ENCODE measurements around the gene SET. TPM values are rescaled to one million over a fixed set of nuclear protein-coding genes. Genes with fewer than 3 reads are reported as not detected.
"Not testable (repeated sequence)": the region's sequence is repeated elsewhere in the genome, so short reads cannot be mapped to it uniquely, and the experiment has no call there.

The SET gene, protein sequence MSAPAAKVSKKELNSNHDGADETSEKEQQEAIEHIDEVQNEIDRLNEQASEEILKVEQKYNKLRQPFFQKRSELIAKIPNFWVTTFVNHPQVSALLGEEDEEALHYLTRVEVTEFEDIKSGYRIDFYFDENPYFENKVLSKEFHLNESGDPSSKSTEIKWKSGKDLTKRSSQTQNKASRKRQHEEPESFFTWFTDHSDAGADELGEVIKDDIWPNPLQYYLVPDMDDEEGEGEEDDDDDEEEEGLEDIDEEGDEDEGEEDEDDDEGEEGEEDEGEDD
- 1,000 to 10,000 TPM in 1 of 12 donors, 100 to 1,000 TPM in 11; 269 to 6,798 (median 356) TPM for polyA plus RNA-seq (ENCODE audit: insufficient read length in 12 of 12)
- long read RNA-seq, donor 1, transcript SET-204 (8 exons, 2,850 nt) = minor isoform, 7 of 327 reads
- long read RNA-seq, donor 1, transcript SET-201 (8 exons, 2,915 nt) = major isoform, 103 of 327 reads
- long read RNA-seq, donor 1, partial matches to known transcripts = 217 of 327 reads
- long read RNA-seq, donor 1, other reads (novel, unspliced or antisense) = 0 of 327 reads
- long read RNA-seq, donor 2, transcript SET-201 (8 exons, 2,915 nt) = major isoform, 101 of 160 reads
- long read RNA-seq, donor 2, partial matches to known transcripts = 54 of 160 reads
- long read RNA-seq, donor 2, other reads (novel, unspliced or antisense) = 0 of 160 reads
- long read RNA-seq, donor 3, transcript SET-201 (8 exons, 2,915 nt) = major isoform, 62 of 80 reads
- long read RNA-seq, donor 3, partial matches to known transcripts = 18 of 80 reads
- long read RNA-seq, donor 3, other reads (novel, unspliced or antisense) = 0 of 80 reads
- long read RNA-seq, donor 4, transcript SET-201 (8 exons, 2,915 nt) = major isoform, 39 of 59 reads
- long read RNA-seq, donor 4, partial matches to known transcripts = 16 of 59 reads
- long read RNA-seq, donor 4, other reads (novel, unspliced or antisense) = 0 of 59 reads
- long read RNA-seq, donor 5 = 0 reads
- long read RNA-seq, donor 6, transcript SET-201 (8 exons, 2,915 nt) = major isoform, 68 of 77 reads
- long read RNA-seq, donor 6, partial matches to known transcripts = 7 of 77 reads
- long read RNA-seq, donor 6, other reads (novel, unspliced or antisense) = 0 of 77 reads
- long read RNA-seq, donor 7, transcript SET-201 (8 exons, 2,915 nt) = major isoform, 55 of 106 reads
- long read RNA-seq, donor 7, partial matches to known transcripts = 50 of 106 reads
- long read RNA-seq, donor 7, other reads (novel, unspliced or antisense) = 0 of 106 reads
- long read RNA-seq, donor 8, transcript SET-201 (8 exons, 2,915 nt) = major isoform, 123 of 198 reads
- long read RNA-seq, donor 8, transcript SET-204 (8 exons, 2,850 nt) = minor isoform, 5 of 198 reads
- long read RNA-seq, donor 8, partial matches to known transcripts = 70 of 198 reads
- long read RNA-seq, donor 8, other reads (novel, unspliced or antisense) = 0 of 198 reads
- long read RNA-seq, donor 9, transcript SET-201 (8 exons, 2,915 nt) = major isoform, 44 of 99 reads
- long read RNA-seq, donor 9, partial matches to known transcripts = 54 of 99 reads
- long read RNA-seq, donor 9, other reads (novel, unspliced or antisense) = 0 of 99 reads
- long read RNA-seq, donor 10, transcript SET-201 (8 exons, 2,915 nt) = major isoform, 68 of 471 reads
- long read RNA-seq, donor 10, partial matches to known transcripts = 400 of 471 reads
- long read RNA-seq, donor 10, other reads (novel, unspliced or antisense) = 0 of 471 reads
- long read RNA-seq, donor 11, transcript SET-201 (8 exons, 2,915 nt) = major isoform, 92 of 729 reads
- long read RNA-seq, donor 11, transcript SET-204 (8 exons, 2,850 nt) = minor isoform, 6 of 729 reads
- long read RNA-seq, donor 11, partial matches to known transcripts = 631 of 729 reads
- long read RNA-seq, donor 11, other reads (novel, unspliced or antisense) = 0 of 729 reads

DNA sequence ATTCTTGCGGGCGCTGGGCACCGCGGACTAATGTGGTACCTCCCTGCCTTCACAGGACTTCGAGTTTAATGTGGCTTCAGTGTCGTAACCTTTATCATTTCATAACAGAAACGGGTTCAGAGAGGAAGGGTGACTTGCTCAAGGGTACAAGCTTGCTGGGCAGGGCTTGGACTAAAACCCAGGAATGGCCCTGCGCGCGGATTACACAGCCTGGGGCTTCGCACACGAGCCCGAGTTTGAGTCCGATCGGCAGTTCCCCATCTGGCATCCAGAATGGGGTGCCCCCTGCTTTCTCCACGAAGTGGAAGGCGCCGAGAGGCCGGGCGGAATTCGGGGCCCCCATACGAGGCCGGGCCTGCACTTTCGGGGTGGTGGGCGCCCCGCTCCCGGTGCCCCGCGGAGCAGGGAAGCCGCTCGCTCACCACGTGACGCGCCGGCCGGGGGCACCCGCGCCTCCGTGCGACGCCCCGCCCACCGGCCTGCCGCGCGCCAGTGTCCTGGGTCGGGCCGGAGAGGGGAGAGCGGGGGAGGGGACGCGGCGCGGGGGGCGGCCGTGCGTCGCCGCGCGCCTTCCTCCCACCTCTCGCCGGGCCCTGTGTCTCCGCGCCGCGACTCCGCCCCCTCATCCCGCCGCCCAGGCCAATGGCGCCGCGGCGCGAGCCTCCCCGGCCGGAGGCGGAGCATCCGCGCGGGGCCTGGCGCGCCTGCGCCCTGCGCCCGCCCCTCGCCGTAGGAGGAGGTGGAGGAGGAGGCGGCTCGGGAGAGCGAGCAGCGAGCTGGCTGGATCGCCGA lies at the start of gene SET:
SET (plus strand) TSS at position 722 of the 792 bp plus-strand sequence. CDS start 361 bp downstream, outside the sequence.
- DNase-seq = peak; percentile 93

DNA sequence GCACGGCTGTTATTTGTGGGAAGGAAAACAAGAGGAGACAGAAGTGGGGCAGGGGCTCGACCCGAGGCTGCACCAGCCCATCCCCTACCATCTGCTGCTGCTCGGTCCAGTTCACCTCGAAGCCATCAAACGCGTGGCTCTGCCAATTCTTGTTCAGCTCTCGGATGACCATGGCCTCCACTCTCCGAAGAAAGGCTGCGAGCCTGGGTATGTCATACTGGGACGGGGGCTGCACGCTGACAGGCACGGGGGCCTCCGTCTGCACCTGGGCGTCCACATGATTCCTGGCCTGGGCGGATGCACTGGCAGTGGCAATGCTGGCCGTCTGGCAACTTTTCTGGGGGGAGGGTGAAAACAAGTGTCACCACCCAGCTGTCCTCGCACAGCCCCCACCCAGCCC lies 48.4 kb upstream of the SET start:
- no peak for DNase-seq

DNA sequence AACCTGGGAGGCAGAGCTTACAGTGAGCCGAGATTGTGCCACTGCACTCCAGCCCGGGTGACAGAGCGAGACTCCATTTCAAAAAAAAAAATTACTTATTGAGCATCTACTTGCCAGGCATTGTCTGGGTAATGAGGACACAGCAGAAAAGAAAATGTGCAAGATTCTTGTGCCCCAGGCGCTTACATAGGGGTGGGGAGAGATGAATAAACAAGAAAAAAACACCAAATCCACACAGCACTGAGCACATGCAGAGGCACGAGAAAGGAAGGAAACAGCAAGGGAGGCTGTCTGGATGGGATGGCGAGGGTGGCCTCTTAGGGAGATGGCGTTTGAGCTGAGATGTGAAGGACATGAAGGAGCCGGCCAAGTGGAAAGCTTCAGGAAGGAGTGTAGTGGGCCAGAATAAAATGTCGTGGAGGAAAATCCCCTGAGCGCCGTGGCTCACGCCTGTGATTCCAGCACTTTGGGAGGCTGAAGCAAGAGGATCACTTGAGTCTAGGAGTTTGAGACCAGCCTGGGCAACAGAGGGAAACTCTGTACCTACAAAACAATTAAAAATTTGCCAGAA lies 46.3 kb upstream of the SET start:
- DNase-seq = no peak

DNA sequence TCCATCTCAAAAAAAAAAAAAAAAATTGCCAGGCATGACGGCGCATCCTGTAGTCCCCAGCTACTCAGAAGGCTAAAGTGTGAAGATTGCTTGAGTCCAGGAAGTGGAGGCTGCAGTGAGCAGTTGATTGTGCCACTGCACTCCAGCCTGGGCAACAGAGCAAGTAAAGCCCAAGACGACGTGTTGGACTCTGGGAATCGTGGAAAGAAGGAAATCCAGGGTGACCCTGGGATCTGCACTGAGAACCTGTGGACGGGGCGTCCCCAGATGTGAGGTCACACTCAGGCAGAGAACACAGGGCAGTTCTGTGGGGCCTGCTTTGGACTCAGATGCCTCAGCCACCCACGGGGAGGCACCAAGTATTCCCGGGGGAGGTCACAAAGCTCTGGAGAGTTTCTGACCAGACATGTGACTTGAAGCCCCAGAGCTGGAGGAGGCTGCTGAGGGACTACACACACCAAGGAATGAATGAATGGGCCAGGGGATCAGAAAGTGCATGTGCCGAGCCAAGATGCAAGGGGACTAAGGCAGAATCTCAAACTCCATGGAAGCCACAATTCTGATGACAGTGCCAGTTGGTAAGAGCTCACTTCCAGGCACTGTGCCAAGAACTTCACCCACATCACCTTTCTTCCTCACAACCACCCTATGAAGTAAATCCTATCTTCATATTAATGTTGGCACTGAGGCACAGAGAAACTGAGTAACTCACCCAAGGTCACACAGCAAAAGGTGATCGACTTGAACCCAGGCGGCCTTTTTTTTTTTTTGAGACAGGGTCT lies 45.3 kb upstream of the SET start:
- no peak for DNase-seq

DNA sequence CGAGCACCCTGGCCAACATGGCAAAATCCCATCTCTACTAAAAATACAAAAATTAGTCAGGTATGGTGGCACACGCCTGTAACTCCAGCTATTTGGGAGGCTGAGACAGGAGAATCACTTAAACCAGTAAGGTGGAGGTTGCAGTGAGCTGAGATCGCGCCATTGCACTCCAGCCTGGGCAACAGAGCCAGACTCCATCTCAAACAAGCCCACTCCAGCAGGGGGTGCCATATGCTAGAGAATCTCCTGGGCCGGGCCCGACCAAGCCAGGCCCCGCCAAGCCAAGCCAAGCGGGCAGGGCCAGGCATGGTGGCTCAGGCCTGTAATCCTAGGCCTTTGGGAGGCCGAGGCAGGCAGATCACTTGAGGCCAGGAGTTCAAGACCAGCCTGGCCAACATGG lies 40.8 kb upstream of the SET start:
- DNase-seq = not testable (repeated sequence)

DNA sequence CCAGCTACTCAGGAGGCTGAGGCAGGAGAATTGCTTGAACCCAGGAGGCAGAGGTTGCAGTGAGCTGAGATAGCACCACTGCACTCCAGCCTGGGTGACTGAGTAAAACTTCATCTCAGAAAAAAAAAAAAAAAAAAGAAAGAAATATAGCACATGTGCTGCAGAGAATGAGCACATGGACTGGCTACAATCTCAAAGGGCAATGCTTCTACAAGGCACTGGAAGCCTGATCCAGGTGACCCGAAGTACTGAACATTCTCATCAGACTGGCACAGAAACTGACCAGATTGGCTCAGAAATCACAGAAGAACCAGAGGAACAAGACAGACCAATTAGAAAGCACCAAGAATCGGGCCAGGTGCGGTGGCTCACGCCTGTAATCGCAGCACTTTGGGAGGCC lies 37.2 kb upstream of the SET start:
- no peak for DNase-seq

DNA sequence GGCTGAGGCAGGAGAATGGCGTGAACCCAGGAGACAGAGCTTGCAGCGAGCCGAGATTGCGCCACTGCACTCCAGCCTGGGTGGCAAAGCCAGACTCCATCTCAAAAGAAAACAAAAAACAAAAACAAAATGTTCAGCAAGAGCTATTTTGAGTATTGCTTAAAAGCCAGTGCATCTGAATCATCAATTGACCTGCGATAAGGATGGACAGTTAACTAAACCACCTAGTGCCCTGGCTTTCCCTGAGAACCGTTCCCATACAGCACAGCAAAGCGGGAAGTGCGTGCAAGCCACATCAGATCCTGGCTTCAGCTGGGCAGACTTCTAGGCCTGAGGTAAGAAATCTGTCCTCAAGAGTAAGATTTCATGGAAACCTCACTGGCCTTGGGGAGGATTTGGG lies 35.1 kb upstream of the SET start:
- no peak for DNase-seq

DNA sequence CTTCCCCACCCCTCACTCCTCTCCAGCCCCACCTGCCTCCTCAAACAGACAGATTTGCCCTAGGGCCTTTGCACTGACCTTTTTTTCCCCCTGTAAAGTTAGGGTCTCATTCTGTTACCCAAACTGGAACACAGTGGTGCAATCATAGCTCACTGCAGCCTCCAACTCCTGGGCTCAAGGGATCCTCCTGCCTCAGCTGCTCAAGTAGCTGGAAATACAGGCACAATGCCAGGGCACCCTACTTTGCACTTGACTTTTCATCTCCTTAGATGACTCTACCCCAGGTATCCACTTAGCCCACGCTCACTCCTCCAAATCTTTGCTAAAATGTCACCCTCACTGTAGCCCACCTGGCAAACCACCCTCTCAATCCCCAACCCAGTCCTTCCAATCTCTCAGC lies 34.5 kb upstream of the SET start:
- DNase-seq = no peak

DNA sequence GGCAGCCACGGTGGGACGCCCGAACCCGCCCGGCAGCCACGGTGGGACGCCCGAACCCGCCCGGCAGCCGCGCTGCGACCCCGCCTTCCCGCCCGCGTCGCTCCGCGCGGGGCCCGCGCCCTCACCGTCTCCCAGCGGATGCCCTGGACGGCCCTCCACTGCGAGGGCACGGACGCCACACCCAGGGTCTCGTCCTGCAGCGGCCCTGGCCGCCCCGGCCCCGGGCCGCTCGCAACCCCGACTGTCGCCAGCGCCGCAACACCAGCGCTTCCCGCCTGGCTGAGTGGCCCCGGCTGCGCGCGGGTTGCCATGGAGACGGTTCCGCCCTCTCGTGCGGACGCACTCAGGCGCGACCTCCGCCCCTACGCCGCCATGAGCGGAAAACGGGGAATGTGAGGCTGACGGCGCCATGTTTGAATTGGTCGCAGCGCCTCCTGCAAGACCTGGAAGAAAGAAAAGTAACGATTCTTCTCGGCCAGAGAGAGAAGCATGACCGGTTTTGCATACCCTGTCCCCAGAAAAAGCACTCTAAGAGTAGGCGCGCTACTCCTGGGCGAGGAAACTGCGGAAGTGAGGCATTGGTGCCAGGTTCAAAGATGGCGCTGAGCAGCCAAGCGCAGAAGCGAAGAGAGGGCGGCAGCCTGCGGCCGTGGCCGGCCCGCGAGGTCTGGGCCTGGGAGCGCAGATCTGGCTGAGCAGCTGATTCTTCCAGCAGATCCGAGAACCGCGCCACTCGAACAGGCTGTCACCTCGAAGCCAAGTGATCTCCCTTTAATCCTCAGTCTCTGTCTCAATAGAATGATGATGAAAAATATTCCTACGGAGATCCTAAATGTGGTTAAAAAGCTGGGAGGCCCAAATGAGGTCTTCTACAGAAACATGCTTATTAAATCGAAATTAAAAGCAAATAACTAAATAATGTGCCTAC lies 32.3 kb upstream of the SET start, which contains the start of gene DYNC2I2:
DYNC2I2 (minus strand) TSS at position 432 of the 928 bp plus-strand sequence; CDS start at position 311, 121 bp downstream.
- DNase-seq = peak; percentile 97

DNA sequence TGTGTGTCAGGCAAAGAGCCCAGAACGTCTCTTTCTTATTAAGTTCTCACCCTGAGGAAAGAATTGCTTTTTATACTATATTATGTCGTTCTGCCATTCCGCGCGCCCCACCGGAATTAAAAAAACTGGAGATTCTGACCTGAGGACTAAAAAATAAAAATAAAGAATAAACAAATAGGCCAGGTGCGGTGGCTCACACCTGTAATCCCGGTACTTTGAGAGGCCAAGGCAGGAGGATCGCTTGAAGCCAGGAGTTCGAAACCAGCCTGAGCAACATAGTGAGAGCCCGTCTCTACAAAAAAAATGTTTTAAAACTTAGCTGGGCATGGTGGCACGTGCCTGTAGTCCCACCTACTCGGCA lies 31.7 kb upstream of the SET start:
- DNase-seq = no peak

DNA sequence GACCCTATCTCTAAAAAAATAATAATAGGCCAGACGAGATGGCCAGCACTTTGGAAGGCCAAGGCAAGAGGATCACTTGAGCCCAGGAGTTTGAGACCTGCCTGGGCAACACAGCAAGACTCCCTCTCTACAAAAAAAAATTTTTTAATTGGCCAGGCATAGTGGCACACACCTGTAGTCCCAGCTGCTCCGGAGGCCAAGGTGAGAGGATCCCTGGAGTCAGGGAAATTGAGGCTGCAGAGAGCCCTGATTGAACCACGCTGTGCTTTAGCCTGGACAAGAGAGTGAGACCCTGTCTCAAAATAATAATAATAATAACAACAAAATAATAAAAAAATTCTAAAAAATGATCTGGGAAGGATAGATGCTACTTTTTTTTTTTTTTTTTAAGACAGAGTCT lies 31.2 kb upstream of the SET start:
- DNase-seq = no peak

DNA sequence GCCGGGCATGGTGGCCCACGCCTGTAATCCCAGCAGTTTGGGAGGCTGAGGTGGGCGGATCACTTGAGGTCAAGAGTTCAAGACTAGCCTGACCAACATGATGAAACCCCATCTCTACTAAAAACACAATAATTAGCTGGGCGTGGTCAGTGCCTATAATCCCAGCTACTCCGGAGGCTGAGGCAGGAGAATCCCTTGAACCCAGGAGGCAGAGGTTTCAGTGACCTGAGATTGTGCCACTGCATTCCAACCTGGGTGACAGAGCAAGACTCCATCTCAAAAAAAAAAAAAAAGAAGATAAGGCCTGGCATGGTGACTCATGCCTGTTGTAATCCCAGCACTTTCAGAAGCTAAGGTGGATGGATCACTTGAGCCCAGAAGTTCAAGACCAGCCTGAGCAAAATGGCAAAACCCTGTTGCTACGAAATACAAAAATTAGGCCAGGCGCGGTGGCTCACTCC lies 22.5 kb upstream of the SET start:
- not testable (repeated sequence) for DNase-seq

DNA sequence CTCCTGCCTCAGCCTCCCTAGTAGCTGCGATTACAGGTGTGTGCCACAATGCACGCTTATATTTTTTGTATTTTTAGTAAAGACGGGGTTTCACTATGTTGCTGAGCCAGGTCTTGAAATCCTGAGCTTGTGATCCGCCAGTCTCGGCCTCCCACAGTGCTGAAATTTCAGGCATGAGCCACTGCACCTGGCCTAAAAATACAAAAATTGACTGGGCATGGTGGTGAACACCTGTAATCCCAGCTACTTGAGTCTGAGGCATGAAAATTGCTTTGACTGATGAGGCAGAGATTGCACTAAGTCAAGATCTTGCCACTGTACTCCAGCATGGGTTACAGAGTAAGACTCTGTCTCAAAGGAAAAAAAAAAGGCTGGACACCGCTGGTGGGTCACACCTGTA lies 19.2 kb upstream of the SET start:
- no peak for DNase-seq

DNA sequence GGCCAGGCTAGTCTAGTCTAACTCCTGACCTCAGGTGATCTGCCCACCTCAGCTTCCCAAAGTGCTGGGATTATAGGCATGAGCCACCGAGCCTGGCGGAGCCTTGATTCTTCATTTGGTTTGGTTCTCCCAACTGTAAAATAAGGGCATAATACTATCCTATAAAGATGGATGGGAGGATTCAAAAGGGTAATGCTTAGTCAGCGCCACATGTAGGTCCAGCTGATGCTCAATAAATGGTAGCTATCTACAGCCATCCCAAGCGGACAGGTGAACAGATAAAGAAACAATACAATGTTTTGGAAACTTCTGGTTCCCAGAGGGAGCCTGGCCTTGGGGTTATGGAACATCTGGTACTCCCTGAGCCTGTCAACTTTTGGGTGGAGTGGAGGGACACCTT lies 13.6 kb upstream of the SET start:
- DNase-seq = no peak

DNA sequence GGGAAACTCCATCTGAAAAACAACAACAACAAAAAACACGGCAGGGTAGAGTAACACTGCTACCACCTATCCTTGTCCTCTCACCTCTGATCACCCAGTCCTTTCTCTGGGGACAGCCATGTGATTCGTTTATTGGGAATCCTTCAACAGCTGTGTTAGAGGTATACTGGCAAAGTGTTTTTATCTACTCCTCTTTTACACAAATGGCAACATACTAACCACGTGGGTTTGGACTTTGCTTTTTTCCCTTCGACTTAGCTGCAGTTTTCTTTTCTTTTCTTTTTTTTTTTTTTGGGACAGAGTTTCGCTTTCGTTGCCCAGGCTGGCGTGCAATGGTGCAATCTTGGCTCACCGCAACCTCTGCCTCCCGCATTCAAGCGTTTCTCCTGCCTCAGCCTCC lies 11.2 kb upstream of the SET start:
- no peak for DNase-seq

DNA sequence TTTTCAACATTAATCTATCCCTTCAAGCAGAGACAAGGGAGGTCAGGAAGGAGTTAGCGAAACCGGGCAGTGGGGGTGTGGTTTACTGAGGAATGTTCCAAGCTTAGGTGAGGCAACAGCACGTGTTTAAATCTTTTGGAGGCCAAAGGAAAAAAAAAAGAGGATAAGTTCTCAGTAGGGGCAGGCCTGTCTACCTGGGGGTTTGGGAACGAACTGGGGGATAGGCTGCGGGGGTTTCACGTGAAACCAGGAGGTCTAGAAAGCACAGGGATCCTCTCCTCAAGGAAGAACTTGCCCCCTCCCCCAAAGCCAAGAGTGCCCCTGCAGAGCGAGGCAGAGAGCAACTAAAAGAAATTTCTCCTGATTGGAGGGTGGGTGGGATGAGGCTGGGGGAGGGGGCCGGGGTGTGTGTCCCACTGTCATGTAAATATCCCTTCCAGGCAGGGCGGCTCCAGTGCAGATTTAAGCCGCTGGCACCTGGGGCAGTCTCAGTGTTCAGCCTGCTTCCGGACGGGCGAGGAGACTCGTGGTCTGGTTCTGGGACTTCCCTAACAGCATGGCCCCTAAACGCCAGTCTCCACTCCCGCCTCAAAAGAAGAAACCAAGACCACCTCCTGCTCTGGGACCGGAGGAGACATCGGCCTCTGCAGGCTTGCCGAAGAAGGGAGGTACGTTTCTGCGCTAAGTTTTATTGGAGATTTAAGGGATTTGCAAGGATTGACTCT lies 5.5 kb upstream of the SET start:
- no peak for DNase-seq

DNA sequence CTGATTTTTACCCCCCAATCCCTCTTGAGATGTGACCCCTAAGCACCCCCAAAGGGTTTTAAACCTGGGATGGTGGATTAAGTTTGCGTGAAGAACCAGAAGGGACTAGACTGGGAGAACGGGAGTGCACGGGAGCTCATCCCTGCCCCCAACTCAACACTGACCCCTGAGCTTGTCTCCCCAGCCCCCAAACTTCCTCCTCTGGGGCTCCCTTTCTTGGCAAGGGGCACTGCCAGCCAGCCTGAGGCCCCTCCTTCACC lies 5.0 kb upstream of the SET start:
- peak; percentile 51 for DNase-seq
